Dedifferentiated amniotic fluid mesenchymal stem cell (primary cell): ENCODE measurements around the gene ZG16B.

Source experiments
- DNase-seq: peaks from one replicate; pipeline ENCODE4 v3.0.0-alpha.2; 2016; ENCODE audit errors: extremely low spot score

ZG16B gene

GRCh38 chr16:2829501-2830354, at the start of gene ZG16B:
Gene ZG16B, plus strand, starts transcription at chr16:2830303. Its CDS starts 139 bp downstream, at chr16:2830442.
- no peak for DNase-seq

- DNase-seq, result no peak
These were observed 47.3 kb upstream of the ZG16B start for GRCh38 chr16:2782583-2783351.

- no peak for DNase-seq
These were observed 46.3 kb upstream of the ZG16B start for GRCh38 chr16:2783581-2784357.

- DNase-seq, result no peak
These were observed 45.6 kb upstream of the ZG16B start for GRCh38 chr16:2784358-2785100.

GRCh38 chr16:2785101-2785991, 44.8 kb upstream of the ZG16B start:
- DNase-seq, result no peak

- no peak for DNase-seq
These were observed 43.9 kb upstream of the ZG16B start for GRCh38 chr16:2786061-2786825.

GRCh38 chr16:2786826-2787151, 43.3 kb upstream of the ZG16B start:
- no peak for DNase-seq

- no peak for DNase-seq
These were observed 42.7 kb upstream of the ZG16B start, which contains the start of gene PRSS33 for GRCh38 chr16:2787406-2787805. Gene PRSS33, minus strand, starts transcription at chr16:2787560. Its CDS starts 1,013 bp downstream, at chr16:2786547.

- no peak for DNase-seq
These were observed 42.1 kb upstream of the ZG16B start for GRCh38 chr16:2787961-2788360.

- no peak for DNase-seq
These were observed 39.5 kb upstream of the ZG16B start for GRCh38 chr16:2790631-2791030.

GRCh38 chr16:2791174-2791573, 38.9 kb upstream of the ZG16B start:
- no peak for DNase-seq

- no peak for DNase-seq
These were observed 37.2 kb upstream of the ZG16B start for GRCh38 chr16:2792940-2793339.

GRCh38 chr16:2795395-2796143, 34.5 kb upstream of the ZG16B start:
- no peak for DNase-seq

- DNase-seq, result no peak
These were observed 31.3 kb upstream of the ZG16B start for GRCh38 chr16:2798723-2799204.

- no peak for DNase-seq
These were observed 30.8 kb upstream of the ZG16B start for GRCh38 chr16:2799205-2799858.

GRCh38 chr16:2799859-2800226, 30.3 kb upstream of the ZG16B start:
- DNase-seq, result no peak

- DNase-seq, result no peak
These were observed 26.4 kb upstream of the ZG16B start for GRCh38 chr16:2803545-2804195.

- no peak for DNase-seq
These were observed 25.4 kb upstream of the ZG16B start for GRCh38 chr16:2804728-2805127.
